Neural cell (in vitro differentiated cells): ENCODE measurements around the gene FOXS1.

Experiments used
- CTCF ChIP-seq: fragments of 450-650 bp; IDR thresholded peaks from 2 replicates; pipeline ENCODE4 v1.5.1; 2014; ENCODE audit warnings: antibody characterized with exemption, mild to moderate bottlenecking, moderate library complexity; ENCODE audit not compliant: poor library complexity, severe bottlenecking
- EP300 ChIP-seq: fragments of 450-650 bp; conservative IDR thresholded peaks from 2 replicates; pipeline ENCODE4 v1.6.1; 2014; ENCODE audit warnings: antibody characterized with exemption, mild to moderate bottlenecking, moderate library complexity; ENCODE audit not compliant: poor library complexity, severe bottlenecking
- POLR2AphosphoS5 ChIP-seq: IDR thresholded peaks from 2 replicates; pipeline ENCODE4 v1.6.1; 2012
- RAD21 ChIP-seq: fragments of 450-650 bp; conservative IDR thresholded peaks from 2 replicates; pipeline ENCODE4 v1.6.1; 2014; ENCODE audit warnings: antibody characterized with exemption, mild to moderate bottlenecking, moderate library complexity
- REST ChIP-seq: IDR thresholded peaks from 2 replicates; pipeline ENCODE4 v1.6.1; 2012; ENCODE audit warnings: borderline replicate concordance

- TF ChIP-seq POLR2AphosphoS5 (no peak), EP300 (no peak), REST (no peak), RAD21 (no peak), CTCF (no peak)
Observed at GRCh38 chr20:31824125-31824485, 21.3 kb downstream of the FOXS1 start.
